ENCODE measurements around the gene CARF.
"Not testable (repeated sequence)": the region's sequence is repeated elsewhere in the genome, so short reads cannot be mapped to it uniquely, and the experiment has no call there.

CARF gene

GRCh38 chr2:202911512-202912341 is at the start of gene CARF, which contains the start of gene WDR12:
Gene CARF, plus strand, starts transcription at chr2:202912275. Its CDS starts 29,628 bp downstream, at chr2:202941903.
Gene WDR12, minus strand, starts transcription at chr2:202911673. Its CDS starts 197 bp downstream, at chr2:202911476.
- peak; percentile 80 for DNase-seq

GRCh38 chr2:202870431-202871299 is 41.4 kb upstream of the CARF start:
- DNase-seq: peak; percentile 38

GRCh38 chr2:202871300-202872141 is 40.6 kb upstream of the CARF start, which contains the start of gene ICA1L:
Gene ICA1L, minus strand, starts transcription at chr2:202871766. Its CDS starts 42,757 bp downstream, at chr2:202829009.
- peak; percentile 54 for DNase-seq

GRCh38 chr2:202877699-202878098 is 34.4 kb upstream of the CARF start:
- no peak for DNase-seq

GRCh38 chr2:202881570-202881969 is 30.5 kb upstream of the CARF start:
- DNase-seq: no peak

- no peak for DNase-seq
Observed at GRCh38 chr2:202883987-202884675, 27.9 kb upstream of the CARF start.

- no peak for DNase-seq
Observed at GRCh38 chr2:202885190-202885589, 26.9 kb upstream of the CARF start.

- DNase-seq: not testable (repeated sequence)
Observed at GRCh38 chr2:202905507-202905906, 6.6 kb upstream of the CARF start.

- DNase-seq: no peak
Observed at GRCh38 chr2:202908186-202908585, 3.9 kb upstream of the CARF start.

GRCh38 chr2:202909394-202910192 is 2.5 kb upstream of the CARF start:
- DNase-seq: no peak

- not testable (repeated sequence) for DNase-seq
Observed at GRCh38 chr2:202910250-202910649, 1.8 kb upstream of the CARF start.

- DNase-seq: no peak
Observed at GRCh38 chr2:202910698-202911097, 1.4 kb upstream of the CARF start.

- DNase-seq: no peak
Observed at GRCh38 chr2:202911203-202911511, 918 bp upstream of the CARF start.

- DNase-seq: not testable (repeated sequence)
Observed at GRCh38 chr2:202912342-202913201, 497 bp downstream of the CARF start.

GRCh38 chr2:202918860-202919259 is 6.8 kb downstream of the CARF start:
- no peak for DNase-seq

GRCh38 chr2:202932425-202933138 is 20.5 kb downstream of the CARF start:
- no peak for DNase-seq

GRCh38 chr2:202933139-202933510 is 21.1 kb downstream of the CARF start:
- no peak for DNase-seq

GRCh38 chr2:202933958-202934357 is 21.9 kb downstream of the CARF start:
- no peak for DNase-seq

GRCh38 chr2:202934456-202934855 is 22.4 kb downstream of the CARF start:
- no peak for DNase-seq

- DNase-seq: no peak
Observed at GRCh38 chr2:202938960-202939359, 26.9 kb downstream of the CARF start.

All from NK-92 treated with Interleukin-12 subunit alpha and Interleukin-12 subunit beta, amount 100 ng/mL, for 24 hours (cell line).